Bladder microvascular endothelial cell (primary cell): ENCODE data around the gene TRIP11. TPM values are rescaled to one million over a fixed set of nuclear protein-coding genes. Genes with fewer than 3 reads are reported as not detected.

Experiments
- total RNA-seq: library from RNA; depleted of rRNA; stranded (reverse); fragments of >200 nt; gene quantifications from 2 replicates; pipeline ENCODE4 v1.2.3, GENCODE V29; 2014

Gene TRIP11
- 14.9 and 53.0 TPM in 2 replicates for total RNA-seq

GRCh38 chr14:92039719-92040430 is at the start of gene TRIP11:
Gene TRIP11 (minus strand): TSS chr14:92040059. CDS start chr14:92039685, 374 bp downstream.

GRCh38 chr14:91947475-91948184 is 92.2 kb downstream of the TRIP11 start, which contains the start of gene FBLN5:
Gene FBLN5 (minus strand): TSS chr14:91947694. CDS start chr14:91947229, 465 bp downstream.

Other genes with a start within 250 kb of the TRIP11 start
- 0.16 and 3.3 TPM in 2 replicates for gene TC2N, start 172.5 kb downstream of the TRIP11 start, total RNA-seq
- 0.32 and 0.63 TPM in 2 replicates for gene FBLN5, start 92.4 kb downstream of the TRIP11 start, total RNA-seq
- 50.3 and 109 TPM in 2 replicates for gene ATXN3, start 66.5 kb upstream of the TRIP11 start, total RNA-seq
- 140 and 305 TPM in 2 replicates for gene NDUFB1, start 81.6 kb upstream of the TRIP11 start, total RNA-seq
- 21.2 and 62.3 TPM in 2 replicates for gene CPSF2, start 81.9 kb upstream of the TRIP11 start, total RNA-seq